Neuronal stem cell (in vitro differentiated cells): ENCODE measurements around the gene TUBA1C.

Source experiments
- DNase-seq: peaks from one replicate; pipeline ENCODE4 v3.0.0-alpha.2; 2013; ENCODE audit warnings: low spot score
- H2AFZ ChIP-seq: one replicate; pipeline ENCODE4 v1.6.1; 2013; ENCODE audit warnings: mild to moderate bottlenecking, low read length, inconsistent platforms
- H2AK5ac ChIP-seq: 2 replicates; pipeline ENCODE4 v1.6.1; 2013; ENCODE audit warnings: low read depth, mild to moderate bottlenecking, inconsistent platforms, low read length, moderate library complexity, mixed read lengths
- H2BK120ac ChIP-seq: 2 replicates; pipeline ENCODE4 v1.6.1; 2013; ENCODE audit warnings: low read depth, mild to moderate bottlenecking, inconsistent platforms, low read length, moderate library complexity, mixed read lengths
- H2BK12ac ChIP-seq: one replicate; pipeline ENCODE4 v1.6.1; 2013; ENCODE audit warnings: low read length, inconsistent platforms
- H2BK15ac ChIP-seq: 2 replicates; pipeline ENCODE4 v1.6.1; 2013; ENCODE audit warnings: mild to moderate bottlenecking, low read length, inconsistent platforms, mixed read lengths
- H2BK5ac ChIP-seq: one replicate; pipeline ENCODE4 v1.6.1; 2013; ENCODE audit warnings: inconsistent platforms, mild to moderate bottlenecking, low read length, moderate library complexity
- H3K14ac ChIP-seq: one replicate; pipeline ENCODE4 v1.6.1; 2013; ENCODE audit warnings: low read length, inconsistent platforms
- H3K18ac ChIP-seq: 2 replicates; pipeline ENCODE4 v1.6.1; 2013; ENCODE audit warnings: low read length, inconsistent platforms
- H3K23ac ChIP-seq: 2 replicates; pipeline ENCODE4 v1.6.1; 2013; ENCODE audit warnings: low read depth, mild to moderate bottlenecking, mixed read lengths, low read length, inconsistent platforms; ENCODE audit not compliant: poor library complexity
- H3K27ac ChIP-seq: replicated peaks from 3 replicates; pipeline ENCODE4 v1.5.1; 2013; ENCODE audit warnings: low read length, inconsistent platforms
- H3K27me3 ChIP-seq, 3 experiments: 2 replicates each; pipeline ENCODE4 v1.6.1; 2013; ENCODE audit warnings: low read length in 3 of 3, mild to moderate bottlenecking in 2 of 3, inconsistent platforms in 1 of 3, low read depth in 1 of 3, mixed read lengths in 1 of 3, moderate library complexity in 1 of 3; ENCODE audit not compliant: control insufficient read depth in 3 of 3, insufficient read depth in 3 of 3
- H3K36me3 ChIP-seq, 2 donors: replicated peaks in 1 of 2; 2 replicates each; pipeline ENCODE4 v1.6.1; 2013; ENCODE audit warnings: low read length in 2 of 2; ENCODE audit not compliant: control insufficient read depth in 2 of 2, insufficient read depth in 2 of 2
- H3K4ac ChIP-seq: 2 replicates; pipeline ENCODE4 v1.6.1; 2013; ENCODE audit warnings: inconsistent platforms, mild to moderate bottlenecking, low read length, moderate library complexity
- H3K4me1 ChIP-seq, 2 donors: 1 replicate in 1 of 2; 2 replicates in 1 of 2; pipeline ENCODE4 v1.6.1; 2013; ENCODE audit warnings: low read length in 2 of 2, low read depth in 1 of 2; ENCODE audit not compliant: control insufficient read depth in 2 of 2, insufficient read depth in 1 of 2
- H3K4me2 ChIP-seq: one replicate; pipeline ENCODE4 v1.6.1; 2013; ENCODE audit warnings: mild to moderate bottlenecking, low read length, inconsistent platforms; ENCODE audit not compliant: insufficient read depth, poor library complexity, severe bottlenecking
- H3K4me3 ChIP-seq, 2 donors: 2 replicates each; pipeline ENCODE4 v1.5.1; 2013; ENCODE audit warnings: low read length in 2 of 2, mild to moderate bottlenecking in 2 of 2, inconsistent platforms in 1 of 2, moderate library complexity in 1 of 2
- H3K79me1 ChIP-seq: one replicate; pipeline ENCODE4 v1.6.1; 2013; ENCODE audit warnings: low read depth, mild to moderate bottlenecking, inconsistent platforms, low read length, moderate library complexity
- H3K9ac ChIP-seq: one replicate; pipeline ENCODE4 v1.6.1; 2013; ENCODE audit warnings: mild to moderate bottlenecking, low read depth, low read length, inconsistent platforms; ENCODE audit not compliant: poor library complexity
- H3K9me3 ChIP-seq, 2 donors: replicated peaks in 1 of 2; 2 replicates each; pipeline versions ENCODE3 to v1.6.1; 2013; ENCODE audit warnings: low read length in 2 of 2, mild to moderate bottlenecking in 2 of 2, inconsistent platforms in 1 of 2, low read depth in 1 of 2, mixed read lengths in 1 of 2, moderate library complexity in 1 of 2; ENCODE audit not compliant: control insufficient read depth in 2 of 2, insufficient read depth in 1 of 2
- H4K8ac ChIP-seq: one replicate; pipeline ENCODE4 v1.6.1; 2013; ENCODE audit warnings: low read depth, mild to moderate bottlenecking, inconsistent platforms, low read length, moderate library complexity
- H4K91ac ChIP-seq: one replicate; pipeline ENCODE4 v1.6.1; 2013; ENCODE audit warnings: low read length, low read depth, mild to moderate bottlenecking, inconsistent platforms; ENCODE audit not compliant: poor library complexity
- WGBS, 2 donors: extraction: QIAGEN DNeasy Blood & Tissue Kit; methylation state at CpG; one replicate each; pipeline ENCODE4 v1.1.7; 2013; ENCODE audit warnings: missing lambda C conversion rate in 2 of 2, mixed read lengths in 1 of 2; ENCODE audit not compliant: insufficient read length in 2 of 2, insufficient replicate concordance in 1 of 2; ENCODE audit errors: extremely low coverage in 2 of 2; 5-methylcytosine and 5-hydroxymethylcytosine counted together

The TUBA1C gene

GRCh38 chr12:49293056-49293956, 28.4 kb downstream of the TUBA1C start:
- no peak overlapping the region for H3K27ac ChIP-seq
- H2BK120ac ChIP-seq: no peak overlapping the region
- H3K79me1 ChIP-seq: no peaks in the 10 kb centered on the region
- peak overlapping the region; percentile 56 for H2AK5ac ChIP-seq
- H3K4me2 ChIP-seq: peak overlapping the region; percentile 21
- peaks cover 17 to 20% of the 10 kb centered on the region in 2 donors for H3K4me1 ChIP-seq
- H2BK12ac ChIP-seq: no peak overlapping the region
- H2BK5ac ChIP-seq: no peak overlapping the region
- no peak for DNase-seq
- H3K36me3 ChIP-seq: no peaks in the 10 kb centered on the region
- no CpG with 5 or more reads among the region's 18 CpGs for WGBS, 2 donors
- no peak overlapping the region for H4K91ac ChIP-seq
- peak overlapping the region; percentile 16 for H3K18ac ChIP-seq
- H3K9me3 ChIP-seq: no peaks in the 10 kb centered on the region
- peak overlapping the region; percentile 75 for H2AFZ ChIP-seq
- H3K9ac ChIP-seq: no peak overlapping the region
- no peak overlapping the region for H3K4ac ChIP-seq
- H3K23ac ChIP-seq: no peak overlapping the region
- H3K4me3 ChIP-seq: no peak overlapping the region
- H3K27me3 ChIP-seq: peaks cover 37 to 71% (median 62%) of the 10 kb centered on the region in 3 experiments
- peak overlapping the region; percentile 62 for H2BK15ac ChIP-seq
- no peak overlapping the region for H4K8ac ChIP-seq
- H3K14ac ChIP-seq: no peak overlapping the region

DNA sequence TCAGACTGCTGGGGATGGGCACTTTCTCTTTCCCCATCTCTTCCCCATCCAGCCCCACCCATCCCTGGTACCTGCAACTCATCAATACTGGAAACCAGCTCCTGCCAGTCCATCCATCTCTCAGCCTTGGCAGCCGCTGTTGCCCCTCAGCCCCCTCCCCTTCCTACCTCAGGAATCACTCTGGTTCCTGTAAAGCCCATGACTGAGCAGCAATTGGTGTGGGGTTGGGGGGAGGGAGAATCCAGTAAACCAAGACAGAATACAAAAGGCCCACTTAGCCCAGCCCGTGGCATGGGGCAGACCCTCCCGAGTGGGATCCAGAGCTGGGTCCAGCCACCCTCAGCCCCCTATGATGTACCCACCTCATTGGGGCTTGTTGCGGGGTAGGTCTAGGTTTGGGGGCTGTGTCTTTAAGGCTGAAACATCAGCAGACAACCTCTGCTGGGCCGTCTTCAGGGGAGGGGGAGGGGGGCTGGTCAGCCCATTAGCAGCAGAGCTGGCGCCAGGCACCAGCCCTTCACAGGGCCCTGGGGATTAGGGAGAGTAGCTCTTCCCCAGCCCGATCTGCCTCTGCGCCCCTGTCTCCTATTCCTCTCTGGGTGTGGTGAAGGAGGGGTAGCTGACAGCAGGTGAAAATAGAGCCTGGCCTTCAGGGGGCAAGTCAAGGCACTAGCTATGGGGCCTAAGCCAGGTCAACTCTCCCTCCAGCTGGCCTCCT, 29.4 kb downstream of the TUBA1C start:
- Histone ChIP-seq H2AFZ (peak overlapping the region; percentile 75), H2BK15ac (peak overlapping the region; percentile 62), H3K14ac (no peak overlapping the region), H3K4me2 (no peak overlapping the region), H3K9me3 (no peaks in the 10 kb centered on the region), H3K36me3 (no peaks in the 10 kb centered on the region), H3K79me1 (no peaks in the 10 kb centered on the region), H3K23ac (peak overlapping the region; percentile 75), H3K4me3 (no peak overlapping the region), H4K8ac (no peak overlapping the region), H3K4ac (no peak overlapping the region), H3K9ac (no peak overlapping the region), H4K91ac (no peak overlapping the region), H3K18ac (peak overlapping the region; percentile 52), H2BK5ac (no peak overlapping the region), H3K4me1 (peaks cover 16 to 20% of the 10 kb centered on the region in 2 donors), H2BK12ac (peak overlapping the region; percentile 60), H3K27ac (no peak overlapping the region), H2BK120ac (no peak overlapping the region), H2AK5ac (peak overlapping the region; percentile 91), H3K27me3 (peaks cover 40 to 74% (median 68%) of the 10 kb centered on the region in 3 experiments)
- WGBS, 2 donors: no CpG with 5 or more reads among the region's 8 CpGs
- no peak for DNase-seq

- peaks cover 16 to 20% of the 10 kb centered on the region in 2 donors for H3K4me1 ChIP-seq
- WGBS, 2 donors: no CpG with 5 or more reads among the region's 5 CpGs
- H2BK15ac ChIP-seq: peak overlapping the region; percentile 18
- H3K9ac ChIP-seq: no peak overlapping the region
- H2BK12ac ChIP-seq: peak overlapping the region; percentile 60
- no peak overlapping the region for H4K8ac ChIP-seq
- H2BK120ac ChIP-seq: no peak overlapping the region
- no peak overlapping the region for H3K14ac ChIP-seq
- peak overlapping the region; percentile 18 for H3K4me2 ChIP-seq
- H3K23ac ChIP-seq: peak overlapping the region; percentile 75
- peak overlapping the region; percentile 91 for H2AK5ac ChIP-seq
- DNase-seq: no peak
- no peaks in the 10 kb centered on the region for H3K9me3 ChIP-seq
- H3K27ac ChIP-seq: no peak overlapping the region
- H2AFZ ChIP-seq: peak overlapping the region; percentile 71
- H2BK5ac ChIP-seq: no peak overlapping the region
- H4K91ac ChIP-seq: no peak overlapping the region
- H3K27me3 ChIP-seq: peaks cover 40 to 74% (median 68%) of the 10 kb centered on the region in 3 experiments
- no peaks in the 10 kb centered on the region for H3K36me3 ChIP-seq
- no peak overlapping the region for H3K4me3 ChIP-seq
- no peaks in the 10 kb centered on the region for H3K79me1 ChIP-seq
- peak overlapping the region; percentile 96 for H3K18ac ChIP-seq
- no peak overlapping the region for H3K4ac ChIP-seq
These were observed 29.9 kb downstream of the TUBA1C start for GRCh38 chr12:49294804-49295081.
